ENCODE measurements around the gene PTPN21. TPM values are rescaled to one million over a fixed set of nuclear protein-coding genes. Genes with fewer than 3 reads are reported as not detected.

Gene PTPN21
- total and polyA plus RNA-seq, 2 of the 13 experiments (the other 11 are each of a cell fraction or from before 2014, with no cell fraction given), result 2.0 to 3.7 TPM

DNA sequence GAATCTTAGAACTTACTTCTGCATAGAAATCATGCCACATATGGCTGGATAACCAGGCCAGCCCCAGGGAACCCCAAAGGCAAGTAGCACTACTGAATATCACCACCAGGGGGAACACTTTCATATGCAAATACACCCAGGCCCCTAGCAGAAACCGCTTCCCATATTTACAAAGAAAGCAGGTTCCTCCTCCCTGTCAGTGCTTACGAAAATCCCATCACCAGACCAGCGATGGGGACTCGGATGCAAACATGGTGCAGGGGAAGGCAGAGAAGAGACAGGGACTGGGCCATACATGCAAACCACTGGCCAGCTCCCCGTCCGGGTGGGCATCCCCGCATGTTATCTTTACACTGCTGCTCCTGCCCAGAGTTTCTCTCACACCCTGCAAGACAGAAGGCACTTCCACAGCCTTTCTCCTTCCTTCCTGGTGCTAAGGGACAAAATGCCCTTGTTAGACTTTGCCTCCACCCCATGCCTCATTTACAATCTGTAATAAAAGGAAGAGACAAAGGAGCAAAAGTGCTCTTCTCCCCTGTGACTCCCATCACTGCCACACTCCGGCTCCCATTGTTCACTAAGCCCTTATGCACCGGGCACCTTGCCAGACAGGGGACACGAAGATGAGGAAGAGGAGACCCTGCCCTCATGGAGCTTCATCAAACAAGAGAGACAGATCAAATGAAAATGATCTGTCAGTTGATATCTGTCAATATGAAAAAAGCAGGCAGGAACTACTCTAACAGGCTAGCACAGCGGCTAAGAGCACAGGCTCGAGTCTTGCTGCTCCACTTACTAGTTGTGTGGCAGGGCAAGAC is 62.3 kb downstream of the PTPN21 start:
- DNase-seq (ENCODE audit: low spot score) (peak; percentile 65), ATAC-seq (peak; percentile 95), FAIRE-seq (peak; percentile 93)
- Histone ChIP-seq H2AFZ (ENCODE audit: low read length) (no peak overlapping the region), H3K27ac (ENCODE audit: extremely low read length, insufficient read depth, low read length) (no peak overlapping the region), H3K9ac (ENCODE audit: insufficient read depth, low read depth, low read length) (no peak overlapping the region), H3K4me2 (ENCODE audit: low read depth, low read length) (no peak overlapping the region), H3K79me2 (ENCODE audit: insufficient read depth, low read length) (no peaks in the 10 kb centered on the region), H3K27me3 (ENCODE audit: control insufficient read depth in 1 of 2, insufficient read depth in 2 of 2, low read length in 2 of 2) (no peaks in the 10 kb centered on the region), H3K9me3 (ENCODE audit: low read length) (no peaks in the 10 kb centered on the region), H3K4me1 (ENCODE audit: insufficient read depth, low read length) (no peaks in the 10 kb centered on the region), H3K4me3 (replicated peaks in 1 of 3; ENCODE audit: insufficient read depth in 1 of 3, low read depth in 2 of 3, low read length in 3 of 3) (no peak overlapping the region), H4K20me1 (ENCODE audit: insufficient read depth, low read length) (no peaks in the 10 kb centered on the region), H3K36me3 (replicated peaks in 1 of 2; ENCODE audit: control insufficient read depth in 1 of 2, insufficient read depth in 2 of 2, low read length in 2 of 2) (peaks cover 0 to 2% of the 10 kb centered on the region in 2 experiments; a peak in 1 of 5 replicates)
- BruUV-seq (replicated peaks), result no TSS peak
- ChIA-PET CTCF (ENCODE audit: low intra/inter-chr PET ratio, low total read pairs) (interaction anchor here (0.6 to 1.9 kb wide), 3 partner anchors 67 to 548 kb away, joined by 3 to 10 read pairs (median 5); partner anchors contain the start of gene ZC3H14), POLR2A (no interaction called here)
- in situ Hi-C loops (cut with HindIII; ENCODE audit: extremely low pct_ligation_motif_present, low pct_unique_long_range_greater_than_20kb) (loop anchor here (5.0 to 25.0 kb wide), 2 partner anchors 70 to 520 kb away; partner anchors contain the start of gene ZC3H14), intact Hi-C loops (cut with micrococcal nuclease; ENCODE audit: unreplicated experiment) (loop anchor here (1.0 to 5.0 kb wide), 2 partner anchors 68 to 545 kb away; no protein-coding TSS in a partner anchor)
- 57% methylated on average over 9 of the region's 12 CpGs for WGBS (ENCODE audit: low lambda C conversion rate)
- TF ChIP-seq, protein P1, sequence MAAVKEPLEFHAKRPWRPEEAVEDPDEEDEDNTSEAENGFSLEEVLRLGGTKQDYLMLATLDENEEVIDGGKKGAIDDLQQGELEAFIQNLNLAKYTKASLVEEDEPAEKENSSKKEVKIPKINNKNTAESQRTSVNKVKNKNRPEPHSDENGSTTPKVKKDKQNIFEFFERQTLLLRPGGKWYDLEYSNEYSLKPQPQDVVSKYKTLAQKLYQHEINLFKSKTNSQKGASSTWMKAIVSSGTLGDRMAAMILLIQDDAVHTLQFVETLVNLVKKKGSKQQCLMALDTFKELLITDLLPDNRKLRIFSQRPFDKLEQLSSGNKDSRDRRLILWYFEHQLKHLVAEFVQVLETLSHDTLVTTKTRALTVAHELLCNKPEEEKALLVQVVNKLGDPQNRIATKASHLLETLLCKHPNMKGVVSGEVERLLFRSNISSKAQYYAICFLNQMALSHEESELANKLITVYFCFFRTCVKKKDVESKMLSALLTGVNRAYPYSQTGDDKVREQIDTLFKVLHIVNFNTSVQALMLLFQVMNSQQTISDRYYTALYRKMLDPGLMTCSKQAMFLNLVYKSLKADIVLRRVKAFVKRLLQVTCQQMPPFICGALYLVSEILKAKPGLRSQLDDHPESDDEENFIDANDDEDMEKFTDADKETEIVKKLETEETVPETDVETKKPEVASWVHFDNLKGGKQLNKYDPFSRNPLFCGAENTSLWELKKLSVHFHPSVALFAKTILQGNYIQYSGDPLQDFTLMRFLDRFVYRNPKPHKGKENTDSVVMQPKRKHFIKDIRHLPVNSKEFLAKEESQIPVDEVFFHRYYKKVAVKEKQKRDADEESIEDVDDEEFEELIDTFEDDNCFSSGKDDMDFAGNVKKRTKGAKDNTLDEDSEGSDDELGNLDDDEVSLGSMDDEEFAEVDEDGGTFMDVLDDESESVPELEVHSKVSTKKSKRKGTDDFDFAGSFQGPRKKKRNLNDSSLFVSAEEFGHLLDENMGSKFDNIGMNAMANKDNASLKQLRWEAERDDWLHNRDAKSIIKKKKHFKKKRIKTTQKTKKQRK (IDR thresholded peaks at IDR 0.05; ENCODE audit: low read length), result no peak
- TF ChIP-seq CBX5 (CRISPR knock-in tag; IDR thresholded peaks at IDR 0.05; ENCODE audit: borderline replicate concordance), result no peak
- TF ChIP-seq CHCHD3 (CRISPR knock-in tag; IDR thresholded peaks at IDR 0.05), result no peak
- TF ChIP-seq ZNF790 (CRISPR knock-in tag; IDR thresholded peaks at IDR 0.05; ENCODE audit: borderline replicate concordance), result no peak
- TF ChIP-seq ZNF256 (CRISPR knock-in tag; conservative IDR thresholded peaks at IDR 0.05), result no peak
- TF ChIP-seq FOXA1 (IDR thresholded peaks at IDR 0.05), result no peak
- TF ChIP-seq FOXA1 (CRISPR knock-in tag; IDR thresholded peaks at IDR 0.05), result peak; percentile 72
- TF ChIP-seq KLF16 (CRISPR knock-in tag; IDR thresholded peaks at IDR 0.05), result 0 out of 4 replicates have a peak, but pooled peaks of 1 of the 2 experiments have one; percentile 31
- TF ChIP-seq TBP (CRISPR knock-in tag; IDR thresholded peaks at IDR 0.05), result no peak
- TF ChIP-seq TEAD3 (CRISPR knock-in tag; optimal IDR thresholded peaks at IDR 0.05; ENCODE audit: borderline replicate concordance), result peak; percentile 22
- TF ChIP-seq, protein P2, sequence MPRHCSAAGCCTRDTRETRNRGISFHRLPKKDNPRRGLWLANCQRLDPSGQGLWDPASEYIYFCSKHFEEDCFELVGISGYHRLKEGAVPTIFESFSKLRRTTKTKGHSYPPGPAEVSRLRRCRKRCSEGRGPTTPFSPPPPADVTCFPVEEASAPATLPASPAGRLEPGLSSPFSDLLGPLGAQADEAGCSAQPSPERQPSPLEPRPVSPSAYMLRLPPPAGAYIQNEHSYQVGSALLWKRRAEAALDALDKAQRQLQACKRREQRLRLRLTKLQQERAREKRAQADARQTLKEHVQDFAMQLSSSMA (CRISPR knock-in tag; IDR thresholded peaks at IDR 0.05), result no peak
- no peak for TF ChIP-seq ZNF10 (CRISPR knock-in tag; IDR thresholded peaks at IDR 0.05; ENCODE audit: borderline replicate concordance, low read depth)
- TF ChIP-seq, protein P3, sequence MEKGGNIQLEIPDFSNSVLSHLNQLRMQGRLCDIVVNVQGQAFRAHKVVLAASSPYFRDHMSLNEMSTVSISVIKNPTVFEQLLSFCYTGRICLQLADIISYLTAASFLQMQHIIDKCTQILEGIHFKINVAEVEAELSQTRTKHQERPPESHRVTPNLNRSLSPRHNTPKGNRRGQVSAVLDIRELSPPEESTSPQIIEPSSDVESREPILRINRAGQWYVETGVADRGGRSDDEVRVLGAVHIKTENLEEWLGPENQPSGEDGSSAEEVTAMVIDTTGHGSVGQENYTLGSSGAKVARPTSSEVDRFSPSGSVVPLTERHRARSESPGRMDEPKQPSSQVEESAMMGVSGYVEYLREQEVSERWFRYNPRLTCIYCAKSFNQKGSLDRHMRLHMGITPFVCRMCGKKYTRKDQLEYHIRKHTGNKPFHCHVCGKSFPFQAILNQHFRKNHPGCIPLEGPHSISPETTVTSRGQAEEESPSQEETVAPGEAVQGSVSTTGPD (CRISPR knock-in tag; IDR thresholded peaks at IDR 0.05), result no peak
- no peak for TF ChIP-seq NR2C2 (CRISPR knock-in tag; IDR thresholded peaks at IDR 0.05; ENCODE audit: borderline replicate concordance)
- TF ChIP-seq, protein P4, sequence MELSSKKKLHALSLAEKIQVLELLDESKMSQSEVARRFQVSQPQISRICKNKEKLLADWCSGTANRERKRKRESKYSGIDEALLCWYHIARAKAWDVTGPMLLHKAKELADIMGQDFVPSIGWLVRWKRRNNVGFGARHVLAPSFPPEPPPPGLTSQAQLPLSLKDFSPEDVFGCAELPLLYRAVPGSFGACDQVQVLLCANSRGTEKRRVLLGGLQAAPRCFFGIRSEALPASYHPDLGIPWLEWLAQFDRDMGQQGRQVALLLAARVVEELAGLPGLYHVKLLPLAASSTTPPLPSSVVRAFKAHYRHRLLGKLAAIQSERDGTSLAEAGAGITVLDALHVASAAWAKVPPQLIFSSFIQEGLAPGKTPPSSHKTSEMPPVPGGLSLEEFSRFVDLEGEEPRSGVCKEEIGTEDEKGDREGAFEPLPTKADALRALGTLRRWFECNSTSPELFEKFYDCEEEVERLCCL (CRISPR knock-in tag; IDR thresholded peaks at IDR 0.05; ENCODE audit: borderline replicate concordance), result no peak
- TF ChIP-seq, protein P5, sequence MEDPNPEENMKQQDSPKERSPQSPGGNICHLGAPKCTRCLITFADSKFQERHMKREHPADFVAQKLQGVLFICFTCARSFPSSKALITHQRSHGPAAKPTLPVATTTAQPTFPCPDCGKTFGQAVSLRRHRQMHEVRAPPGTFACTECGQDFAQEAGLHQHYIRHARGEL (CRISPR knock-in tag; IDR thresholded peaks at IDR 0.05), result no peak
- TF ChIP-seq CEBPG (CRISPR knock-in tag; IDR thresholded peaks at IDR 0.05), result 0 out of 2 replicates have a peak, but pooled peaks have one; percentile 5
